Ramos (cell line): Measurements from ENCODE around the gene MTHFSD.

Experiments
- in situ Hi-C: fragments of 300-500 bp; cut with MboI; formaldehyde crosslinking; loops from one replicate; pipeline ENCODE4 v1.14.3; 2022; ENCODE audit warnings: low sequenced_read_pairs; ENCODE audit not compliant: unreplicated experiment

The MTHFSD gene

DNA sequence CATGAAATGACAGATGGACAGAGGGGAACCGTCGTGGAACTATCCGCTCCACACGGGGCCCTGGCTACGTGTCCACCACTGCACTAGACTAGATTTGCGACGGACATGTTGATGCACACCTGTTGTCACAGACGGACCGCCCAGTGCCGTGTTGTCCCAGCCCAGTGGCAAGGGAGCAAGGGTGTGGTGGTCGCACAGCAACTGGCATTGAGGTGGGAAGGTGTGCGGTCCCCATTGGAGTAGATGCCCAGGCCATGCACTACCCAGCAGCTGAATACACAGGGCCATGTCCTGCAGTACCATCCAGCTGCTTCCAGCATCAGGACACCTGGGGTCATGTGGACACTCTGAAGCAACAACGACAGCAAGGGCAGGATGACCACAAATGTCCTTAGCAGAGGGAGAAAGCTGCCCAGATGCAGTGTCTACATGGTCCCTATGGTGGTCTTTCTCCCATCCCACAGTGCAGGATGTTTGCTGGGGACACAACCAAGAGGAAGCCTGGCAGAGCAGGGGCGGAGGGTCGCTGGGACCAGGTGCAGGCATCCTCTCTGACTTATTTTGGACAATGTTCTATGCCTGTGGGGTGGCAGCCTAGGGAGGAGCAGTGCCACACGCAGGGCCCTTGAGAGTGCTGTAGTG lies 35.9 kb downstream of the MTHFSD start:
- in situ Hi-C loops: loop anchor here (5.0 to 10.0 kb wide), 3 partner anchors 182 to 704 kb away; no protein-coding TSS in a partner anchor

DNA sequence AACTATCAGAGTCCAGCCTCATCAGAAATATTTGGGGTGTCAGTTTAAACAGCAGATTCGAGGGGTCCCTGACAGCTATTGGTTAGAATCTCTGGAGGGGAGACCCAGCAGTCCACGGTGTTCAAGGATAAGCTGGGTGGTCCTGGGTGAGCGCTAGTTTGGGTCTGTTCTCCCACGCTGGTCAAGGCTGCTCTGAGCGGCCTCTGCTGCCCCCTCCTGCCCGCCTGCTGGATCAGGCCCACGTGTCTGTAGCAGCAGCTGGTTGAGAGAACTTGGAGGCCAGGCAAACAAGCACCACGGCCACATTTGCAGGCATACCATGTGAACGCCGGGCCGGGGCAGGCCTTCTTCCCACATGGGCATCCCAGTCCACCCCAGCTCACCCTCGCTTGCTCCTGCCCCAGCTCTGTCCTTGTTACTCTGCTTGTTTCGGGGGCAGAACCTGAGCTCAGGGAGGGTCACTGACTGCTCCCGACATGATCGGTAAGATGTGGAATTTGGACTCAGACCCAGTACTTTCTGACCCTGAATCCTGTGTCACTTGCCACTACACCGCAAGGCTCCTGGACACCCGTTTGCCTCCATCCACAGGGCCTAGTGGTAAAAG lies 37.3 kb downstream of the MTHFSD start:
- in situ Hi-C loops: loop anchor here (5.0 to 10.0 kb wide), 3 partner anchors 180 to 703 kb away; no protein-coding TSS in a partner anchor

DNA sequence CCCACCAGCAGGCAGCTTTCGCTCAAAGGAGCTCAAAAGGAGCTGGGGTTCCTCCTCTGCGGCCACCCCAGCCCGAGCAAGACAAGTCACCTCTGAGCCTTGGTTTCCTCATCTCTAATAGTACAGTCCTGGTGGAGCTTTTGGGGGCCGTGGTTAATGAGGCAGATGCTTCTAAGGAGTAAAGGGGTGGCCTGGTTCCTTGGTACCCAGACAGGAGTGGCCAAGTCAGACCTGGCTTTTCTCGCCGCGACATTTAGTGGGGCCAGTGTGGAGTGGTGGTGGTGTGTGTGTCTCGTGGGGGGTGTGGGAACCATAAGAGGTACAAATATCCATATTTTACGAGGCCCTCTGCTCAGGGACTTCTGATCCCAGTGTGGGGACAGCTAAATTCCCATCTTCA lies 38.0 kb downstream of the MTHFSD start:
- in situ Hi-C loops: loop anchor here (5.0 to 10.0 kb wide), 3 partner anchors 180 to 702 kb away; no protein-coding TSS in a partner anchor

DNA sequence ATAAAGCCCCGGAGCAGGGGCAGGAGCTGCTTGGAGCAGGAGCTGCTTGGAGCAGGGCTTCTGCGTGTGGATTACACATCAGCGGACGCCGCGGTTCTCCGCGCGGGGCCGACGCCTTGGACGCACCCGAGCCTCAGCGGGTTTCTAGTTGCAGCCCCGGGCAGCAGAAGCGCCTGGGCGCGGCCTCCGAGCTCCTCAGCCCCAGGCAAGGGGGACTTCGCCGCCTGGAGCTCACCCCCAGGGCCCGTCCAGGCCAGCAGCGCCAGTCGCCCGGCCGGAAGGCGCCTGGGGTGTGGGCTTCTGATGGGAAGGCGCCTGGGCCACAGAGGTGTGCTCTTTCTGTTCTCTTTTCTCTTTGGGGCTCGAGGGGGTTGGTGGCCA lies 38.4 kb downstream of the MTHFSD start:
- in situ Hi-C loops: loop anchor here (5.0 to 10.0 kb wide), 3 partner anchors 179 to 702 kb away; no protein-coding TSS in a partner anchor

DNA sequence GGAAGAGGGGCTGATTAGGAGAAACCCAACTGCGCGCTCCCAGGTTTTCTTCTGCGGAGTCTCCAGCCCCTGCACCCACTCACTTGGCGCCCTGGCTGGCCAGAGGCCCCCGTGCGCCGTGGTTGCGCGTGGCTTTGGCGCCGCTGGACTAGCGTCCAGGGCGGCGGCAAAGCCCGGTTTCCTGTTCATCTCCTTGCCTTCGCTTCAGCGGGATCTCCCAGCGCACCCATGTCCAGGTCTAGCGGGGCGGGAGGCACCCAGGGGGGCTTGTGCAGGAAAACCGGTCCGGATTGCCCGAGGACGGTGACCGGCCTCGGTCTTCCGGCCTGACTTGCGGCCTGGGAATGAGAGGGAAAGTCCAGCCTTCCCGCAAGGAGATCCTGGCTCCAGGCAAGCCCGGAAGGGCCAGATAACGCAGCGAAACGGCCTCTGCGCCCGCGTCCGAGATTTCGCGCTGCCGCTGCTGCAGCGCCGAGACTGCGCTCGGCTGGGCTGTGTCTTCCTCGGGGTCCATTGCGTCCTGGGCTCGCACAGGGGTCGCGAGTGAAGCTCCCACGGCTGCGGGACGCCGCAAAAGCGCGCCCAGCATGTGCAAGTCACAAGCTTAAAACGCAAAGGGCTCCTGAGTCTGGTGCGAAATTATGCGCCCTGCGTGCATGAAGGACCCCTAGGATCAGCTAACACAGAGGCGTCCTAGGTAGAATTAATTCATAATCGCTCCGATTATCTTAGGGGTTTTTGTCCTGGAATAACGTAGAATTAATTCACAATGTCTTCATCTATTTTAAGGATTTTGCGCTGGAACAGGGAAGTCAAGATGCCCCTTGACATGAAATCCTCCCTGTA lies 39.0 kb downstream of the MTHFSD start:
- in situ Hi-C loops: loop anchor here (5.0 to 10.0 kb wide), 3 partner anchors 179 to 701 kb away; no protein-coding TSS in a partner anchor

DNA sequence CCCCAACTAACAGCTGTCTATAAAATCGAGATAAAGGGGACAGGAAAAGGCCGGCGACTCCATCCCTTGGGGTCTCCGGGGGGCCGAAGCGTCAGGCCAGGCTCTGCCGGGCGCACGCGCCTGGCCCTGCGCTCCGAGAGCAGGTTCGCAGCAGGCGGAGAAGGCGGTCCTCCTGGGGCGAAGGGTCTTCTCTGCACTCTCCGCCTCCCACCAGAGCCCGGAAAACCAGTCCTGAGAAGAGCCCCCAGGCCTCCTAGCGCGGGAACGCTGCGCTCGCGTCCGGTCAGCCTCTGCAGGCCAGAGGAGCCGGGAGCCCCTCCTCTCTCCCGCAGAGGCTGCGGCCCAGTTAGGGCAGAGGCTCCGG lies 39.6 kb downstream of the MTHFSD start:
- in situ Hi-C loops: loop anchor here (5.0 to 10.0 kb wide), 3 partner anchors 178 to 701 kb away; no protein-coding TSS in a partner anchor

DNA sequence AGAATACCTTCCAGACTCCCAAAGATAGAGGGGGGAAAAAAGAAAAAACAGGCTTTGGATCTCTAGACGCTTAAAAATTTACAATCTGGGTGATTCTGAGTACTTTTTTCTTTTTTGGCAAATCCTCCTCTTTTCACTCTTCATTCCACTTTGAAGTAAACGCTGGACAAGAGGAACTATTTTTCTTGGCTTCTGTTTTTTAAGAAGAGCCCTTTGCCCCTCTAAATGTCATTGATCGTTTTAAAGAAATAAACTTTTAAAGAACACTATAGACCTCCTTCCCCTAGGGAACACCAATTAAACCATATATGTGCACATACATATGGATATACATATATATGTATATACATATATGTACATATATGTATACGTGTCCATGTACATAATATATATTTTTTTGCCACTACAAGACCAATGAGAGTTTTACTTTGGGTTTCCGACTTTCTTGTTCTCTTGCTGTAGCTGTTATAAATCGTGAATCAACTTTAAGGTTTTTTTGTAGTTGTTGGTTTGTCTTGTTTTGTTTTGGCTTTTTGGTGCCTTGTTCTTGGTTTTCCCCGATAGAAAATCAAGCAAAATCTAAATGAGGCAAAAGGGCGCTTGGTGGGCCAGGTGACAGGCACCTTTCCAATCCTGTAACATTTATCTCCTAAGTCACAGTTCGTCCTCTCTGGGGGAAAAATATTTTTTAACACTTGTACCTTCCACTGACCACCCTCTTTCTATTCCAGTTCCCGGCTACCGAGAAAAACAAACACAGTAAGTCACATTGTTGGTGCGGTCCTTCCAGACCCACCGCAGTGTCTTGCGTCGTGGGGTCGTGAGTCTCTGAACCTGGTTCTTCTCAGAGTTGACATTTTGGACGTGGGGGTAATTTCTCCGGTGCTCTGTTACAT lies 40.3 kb downstream of the MTHFSD start:
- in situ Hi-C loops: loop anchor here (5.0 to 10.0 kb wide), 3 partner anchors 177 to 700 kb away; no protein-coding TSS in a partner anchor

DNA sequence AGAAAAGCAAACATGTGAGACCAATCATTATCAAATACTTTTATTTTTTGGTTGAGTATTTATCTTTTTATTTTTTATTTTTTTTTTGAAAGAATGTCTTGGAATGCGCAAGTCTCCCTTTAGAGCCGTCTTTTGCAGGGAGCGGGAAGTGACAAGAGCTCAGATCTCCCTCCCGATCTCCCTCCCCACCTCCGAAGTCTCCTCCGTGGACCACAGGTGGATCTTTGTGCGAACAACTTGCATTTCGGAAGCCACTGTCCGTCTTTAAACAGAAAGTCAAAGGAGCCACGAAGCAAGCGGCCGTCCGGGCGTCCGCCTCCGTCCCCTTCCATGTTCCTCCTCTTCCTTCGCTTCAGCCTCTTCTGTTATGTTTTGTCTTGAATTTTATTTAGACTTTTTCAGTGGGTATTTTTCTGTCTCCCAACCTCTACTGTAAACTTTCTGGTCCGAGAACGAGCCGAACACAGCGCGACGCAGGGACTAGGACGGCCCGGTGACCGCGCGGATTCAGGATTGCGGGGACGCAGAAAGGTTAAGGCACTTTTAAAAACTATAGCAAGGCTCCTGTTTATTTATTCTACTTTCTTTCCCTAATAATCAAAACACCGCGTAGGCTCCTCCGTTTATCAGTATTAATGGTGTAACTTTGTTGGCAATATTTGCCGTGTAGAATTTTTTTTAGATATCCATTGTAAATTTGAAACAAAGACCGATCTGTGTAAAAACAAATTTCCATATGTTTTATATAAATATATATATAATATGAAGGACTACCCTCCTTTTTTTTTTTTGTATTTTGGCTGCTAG lies 41.4 kb downstream of the MTHFSD start:
- in situ Hi-C loops: loop anchor here (10.0 kb wide), 2 partner anchors 439 to 699 kb away; no protein-coding TSS in a partner anchor

DNA sequence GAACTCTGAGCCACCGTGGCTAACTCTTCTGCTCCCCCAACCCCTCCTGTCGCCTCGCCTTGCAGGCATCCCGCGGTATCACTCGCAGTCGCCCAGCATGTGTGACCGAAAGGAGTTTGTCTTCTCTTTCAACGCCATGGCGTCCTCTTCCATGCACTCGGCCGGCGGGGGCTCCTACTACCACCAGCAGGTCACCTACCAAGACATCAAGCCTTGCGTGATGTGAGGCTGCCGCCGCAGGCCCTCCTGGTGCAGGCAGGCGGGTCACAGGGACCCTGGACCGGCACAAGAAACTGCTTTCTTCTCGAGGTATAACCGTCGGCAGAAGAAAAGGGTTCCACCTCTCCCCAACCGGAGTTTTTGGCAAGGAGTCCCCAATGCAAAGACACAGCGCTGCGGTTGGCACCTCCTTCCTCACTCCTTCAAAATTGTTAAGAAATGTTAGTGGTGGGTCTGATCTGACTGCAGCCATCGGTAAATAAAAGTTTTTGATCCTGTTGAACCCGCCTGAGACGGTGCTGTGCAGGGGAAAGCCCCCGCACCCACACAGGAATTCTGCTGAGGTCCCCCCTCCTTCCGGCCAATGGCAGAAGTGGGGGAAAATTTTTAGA lies 42.1 kb downstream of the MTHFSD start:
- in situ Hi-C loops: loop anchor here (10.0 kb wide), 2 partner anchors 438 to 698 kb away; no protein-coding TSS in a partner anchor

DNA sequence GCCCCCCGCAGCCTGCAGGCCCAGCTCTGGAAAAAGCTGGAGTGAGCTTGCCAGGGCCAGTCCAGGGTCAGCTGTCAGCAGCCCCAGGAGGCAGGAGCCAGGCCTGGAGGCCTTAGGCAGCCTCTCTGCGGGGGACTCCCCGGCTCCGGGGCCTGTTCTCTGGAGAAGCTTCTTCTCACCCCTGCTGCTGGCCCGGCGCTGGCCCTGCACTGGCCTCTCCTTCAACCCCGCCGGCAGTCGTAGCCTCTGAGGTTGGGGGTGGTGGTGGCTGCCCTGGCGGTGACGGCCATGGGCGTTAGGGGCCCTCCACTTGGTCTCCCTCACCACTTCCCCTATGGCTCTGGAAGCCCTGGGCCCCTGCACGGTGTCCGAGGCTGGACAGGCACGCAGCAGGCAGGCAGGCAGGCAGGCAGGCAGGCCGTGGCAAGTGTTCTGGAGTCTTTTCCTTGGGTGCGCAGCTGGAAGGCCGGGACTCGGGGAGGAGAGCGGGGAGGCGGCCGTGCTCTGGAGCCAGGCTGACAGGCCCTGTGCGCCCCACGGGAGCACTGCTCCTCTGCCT lies 42.7 kb downstream of the MTHFSD start:
- in situ Hi-C loops: loop anchor here (10.0 kb wide), 2 partner anchors 438 to 698 kb away; no protein-coding TSS in a partner anchor

DNA sequence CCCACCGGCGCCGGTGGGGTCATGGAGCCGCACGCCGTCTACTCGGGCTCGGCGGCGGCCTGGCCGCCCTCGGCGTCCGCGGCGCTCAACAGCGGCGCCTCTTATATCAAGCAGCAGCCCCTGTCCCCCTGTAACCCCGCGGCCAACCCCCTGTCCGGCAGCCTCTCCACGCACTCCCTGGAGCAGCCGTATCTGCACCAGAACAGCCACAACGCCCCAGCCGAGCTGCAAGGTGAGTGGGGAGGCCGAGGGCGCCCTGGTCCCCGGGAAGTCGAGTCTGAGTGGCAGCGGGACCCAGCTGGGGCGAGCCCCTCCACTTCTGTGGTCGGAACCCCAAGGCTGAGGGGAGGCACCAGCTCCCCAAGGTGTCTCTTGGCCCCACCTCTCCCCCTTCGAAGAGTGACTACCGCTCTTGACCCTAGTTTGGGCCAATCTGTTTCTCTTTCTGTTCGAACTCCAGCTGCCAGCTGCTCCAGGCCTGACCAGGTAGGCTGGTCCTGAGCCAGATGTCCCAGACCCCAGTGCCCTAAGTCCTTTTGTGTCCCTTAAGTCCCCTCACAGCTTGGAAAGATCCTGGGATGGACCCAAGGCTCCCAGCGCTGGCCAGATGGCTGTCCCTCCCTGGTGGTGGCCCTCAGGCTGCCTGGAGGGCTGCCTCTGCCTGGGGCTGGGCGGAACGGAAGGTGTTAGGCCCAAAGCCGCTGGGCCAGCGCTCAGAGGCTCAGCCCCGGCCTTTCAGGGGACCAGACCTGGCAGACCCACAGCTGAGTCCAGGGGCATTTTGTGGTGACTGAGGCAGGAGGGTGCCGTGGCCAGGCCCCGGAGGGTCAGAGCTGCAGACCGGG lies 43.5 kb downstream of the MTHFSD start:
- in situ Hi-C loops: loop anchor here (10.0 kb wide), 2 partner anchors 437 to 697 kb away; no protein-coding TSS in a partner anchor

DNA sequence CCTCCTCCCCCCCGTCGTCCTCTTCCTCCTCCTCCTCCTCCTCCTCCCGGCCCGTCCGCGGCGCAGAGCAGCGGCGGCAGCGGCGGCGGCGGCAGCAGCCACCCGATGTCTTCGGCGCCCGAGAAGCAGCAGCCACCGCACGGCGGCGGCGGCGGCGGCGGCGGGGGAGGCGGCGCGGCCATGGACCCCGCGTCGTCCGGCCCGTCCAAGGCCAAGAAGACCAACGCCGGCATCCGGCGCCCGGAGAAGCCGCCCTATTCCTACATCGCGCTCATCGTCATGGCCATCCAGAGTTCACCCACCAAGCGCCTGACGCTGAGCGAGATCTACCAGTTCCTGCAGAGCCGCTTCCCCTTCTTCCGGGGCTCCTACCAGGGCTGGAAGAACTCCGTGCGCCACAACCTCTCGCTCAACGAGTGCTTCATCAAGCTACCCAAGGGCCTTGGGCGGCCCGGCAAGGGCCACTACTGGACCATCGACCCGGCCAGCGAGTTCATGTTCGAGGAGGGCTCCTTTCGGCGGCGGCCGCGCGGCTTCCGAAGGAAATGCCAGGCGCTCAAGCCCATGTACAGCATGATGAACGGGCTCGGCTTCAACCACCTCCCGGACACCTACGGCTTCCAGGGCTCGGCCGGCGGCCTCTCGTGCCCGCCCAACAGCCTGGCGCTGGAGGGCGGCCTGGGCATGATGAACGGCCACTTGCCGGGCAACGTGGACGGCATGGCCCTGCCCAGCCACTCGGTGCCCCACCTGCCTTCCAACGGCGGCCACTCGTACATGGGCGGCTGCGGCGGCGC lies 44.4 kb downstream of the MTHFSD start, which contains the start of gene FOXF1:
TSS of gene FOXF1 (plus strand) at position 63 of the 797 bp plus-strand sequence. CDS start at position 106, 43 bp downstream.
- in situ Hi-C loops: loop anchor here (10.0 kb wide), 2 partner anchors 436 to 696 kb away; no protein-coding TSS in a partner anchor

DNA sequence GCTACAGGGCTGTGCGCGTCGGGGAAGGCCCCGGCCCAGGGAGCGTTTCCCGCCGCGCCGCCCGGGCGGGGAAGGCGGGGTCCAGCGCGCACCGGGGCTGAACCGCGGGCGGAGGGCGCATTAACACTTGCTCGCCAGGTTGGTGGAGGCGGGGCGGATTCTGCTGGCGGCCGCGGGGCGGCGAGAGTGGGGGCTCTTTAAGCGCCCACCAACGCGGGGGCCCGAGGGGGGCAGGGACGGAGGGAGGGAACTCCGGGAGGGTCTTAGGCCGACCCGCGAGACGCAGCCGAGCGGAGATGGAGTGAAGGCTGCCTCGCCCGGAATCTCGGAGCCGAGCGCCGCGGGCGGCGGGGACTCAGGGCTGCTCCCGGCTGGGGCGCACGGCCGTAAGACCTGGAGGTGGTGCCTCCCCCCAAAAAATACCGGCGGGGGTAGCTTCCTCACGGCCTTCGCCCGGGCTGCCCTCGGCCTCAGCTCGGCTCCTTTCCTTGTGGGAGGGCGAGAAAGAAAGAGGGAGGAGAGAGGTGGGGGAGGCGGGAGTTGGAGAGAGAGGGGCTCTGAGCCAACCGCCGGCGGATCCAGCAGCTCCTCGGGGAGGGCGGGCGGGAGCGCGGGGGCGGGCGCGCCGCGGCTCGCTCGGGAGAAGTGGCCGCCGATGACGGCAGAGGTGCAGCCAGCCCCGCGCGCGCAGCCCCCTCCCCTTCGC lies 45.1 kb downstream of the MTHFSD start:
- in situ Hi-C loops: loop anchor here (10.0 kb wide), 2 partner anchors 435 to 695 kb away; no protein-coding TSS in a partner anchor

DNA sequence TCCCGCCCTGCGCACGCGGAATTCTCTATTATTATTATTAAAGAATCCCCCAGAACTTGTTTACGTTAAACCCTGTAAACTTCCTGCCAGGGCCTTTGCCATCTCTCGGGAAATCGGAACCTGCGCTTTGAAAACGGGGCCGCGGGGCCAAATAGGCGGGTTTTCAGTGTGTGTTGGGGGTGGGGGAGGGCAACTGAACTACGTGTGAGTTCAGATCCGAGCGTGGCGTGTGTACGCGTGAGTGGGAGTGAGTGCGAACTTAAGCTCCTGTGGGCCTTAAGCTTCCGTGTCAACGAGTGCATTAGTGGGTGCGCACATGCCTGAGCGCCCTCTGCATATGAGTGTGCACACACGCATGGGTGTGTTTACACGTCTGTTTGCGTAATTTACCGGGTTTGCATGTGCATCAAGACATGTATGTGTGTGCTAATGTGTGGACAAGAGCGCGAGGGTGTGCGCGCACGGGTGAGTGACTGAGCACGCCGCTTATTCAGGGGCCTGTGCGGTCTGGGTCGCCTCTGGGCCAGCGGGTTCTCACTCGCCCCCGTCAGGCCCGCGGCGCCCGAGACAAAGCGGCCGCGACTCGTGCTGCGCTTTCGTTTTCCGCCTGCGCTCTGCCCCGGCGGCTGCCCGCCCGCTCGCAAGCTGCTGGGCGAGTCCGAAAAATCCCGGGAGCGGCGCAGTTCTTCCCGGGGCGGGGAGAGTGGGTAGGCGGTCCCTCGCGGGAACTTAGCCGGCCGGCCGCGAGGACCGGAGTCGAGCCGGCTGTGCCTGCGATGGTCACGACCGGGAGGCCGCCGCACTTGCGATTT lies 45.9 kb downstream of the MTHFSD start:
- in situ Hi-C loops: no loop called here
